Lower leg skin (tissue), 4 donors: ENCODE data around the gene WDR64. TPM values are rescaled to one million over a fixed set of nuclear protein-coding genes. Genes with fewer than 3 reads are reported as not detected.

ENCODE experiments used
- DNase-seq, 2 donors: peaks; one replicate each; pipeline ENCODE4 v3.0.0-alpha.2; 2019; ENCODE audit warnings: low spot score in 2 of 2
- H3K4me3 ChIP-seq: fragments of 200-600 bp; sonication (generic); 2 replicates; pipeline ENCODE4 v1.5.1; 2017; ENCODE audit warnings: mild to moderate bottlenecking, low read depth; ENCODE audit not compliant: poor library complexity, severe bottlenecking
- CTCF ChIP-seq, 3 donors: fragments of 450-650 bp; IDR thresholded peaks; one replicate each; pipeline ENCODE4 v1.5.1; 2016; ENCODE audit warnings: antibody characterized with exemption in 3 of 3, mild to moderate bottlenecking in 3 of 3, moderate library complexity in 2 of 3
- POLR2A ChIP-seq, 2 donors: fragments of 450-650 bp; IDR thresholded peaks; one replicate each; pipeline ENCODE4 v1.6.1; 2016 to 2017; ENCODE audit warnings: antibody characterized with exemption in 2 of 2, mild to moderate bottlenecking in 1 of 2, moderate library complexity in 1 of 2
- WGBS, 2 donors: methylation state at CpG; one replicate each; pipeline ENCODE4 v1.1.5; 2018; 5-methylcytosine and 5-hydroxymethylcytosine counted together
- intact Hi-C: fragments of 100-400 bp; cut with DNase I; formaldehyde crosslinking; loops from one replicate; pipeline ENCODE4 v1.15.0; 2023; ENCODE audit warnings: low total_unique reads
- total RNA-seq, 4 donors: library from RNA; depleted of rRNA; stranded (reverse); fragments of >200 nt; gene quantifications; one replicate each; pipeline ENCODE4 v1.1.0, GENCODE V29; 2016

Gene WDR64
- total RNA-seq, 4 donors from 2014 or later = not detected

DNA sequence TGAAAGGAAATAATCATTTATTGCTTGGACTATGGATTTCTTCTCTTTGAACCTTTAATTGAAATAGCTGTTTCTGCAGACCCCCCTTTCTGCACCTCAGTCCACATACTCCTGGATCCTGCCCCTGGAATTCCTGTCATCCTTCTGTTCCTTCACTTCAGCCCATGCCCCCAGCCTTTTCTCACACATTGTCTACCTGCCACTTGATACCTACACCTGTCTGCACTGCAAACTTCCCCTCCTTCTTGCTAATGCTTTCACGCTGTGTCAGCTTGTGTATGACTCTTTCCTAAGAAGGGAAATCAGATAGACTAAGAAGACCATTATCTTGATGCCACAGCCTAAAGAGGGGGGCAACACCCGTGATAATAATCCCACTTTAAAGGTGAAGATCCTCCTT, 115.7 kb downstream of the WDR64 start:
- intact Hi-C loops = no loop called here
- no peak for TF ChIP-seq POLR2A (IDR thresholded peaks at IDR 0.05)
- TF ChIP-seq CTCF (IDR thresholded peaks at IDR 0.05) = no peak
- no peak overlapping the region for H3K4me3 ChIP-seq
- DNase-seq = no peak
- WGBS, 2 donors = 44 to 51% methylated on average over 2 of the region's 2 CpGs

DNA sequence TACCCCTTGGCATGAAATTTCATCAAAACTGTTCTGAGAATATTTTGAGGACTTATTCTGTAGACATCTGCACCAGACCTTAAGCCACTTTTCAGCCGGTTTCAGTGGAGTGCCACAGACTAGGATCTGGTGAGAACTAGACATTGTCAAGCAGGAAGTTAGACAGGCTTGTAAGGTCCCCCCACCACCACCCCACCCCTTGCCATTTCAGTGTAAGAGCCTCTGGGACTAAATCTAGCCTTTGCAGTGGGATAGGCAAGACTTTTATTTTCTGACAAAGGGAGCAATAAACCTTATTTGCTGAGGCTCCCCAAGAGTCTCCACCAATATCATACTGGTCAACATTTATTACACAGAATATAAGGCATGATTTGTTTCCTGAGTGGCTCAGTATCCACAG, 118.0 kb downstream of the WDR64 start:
- DNase-seq = no peak
- no peak overlapping the region for H3K4me3 ChIP-seq
- intact Hi-C loops = no loop called here
- 22 to 31% methylated on average over 1 of the region's 1 CpG for WGBS, 2 donors
- TF ChIP-seq CTCF (IDR thresholded peaks at IDR 0.05) (no peak), POLR2A (IDR thresholded peaks at IDR 0.05) (no peak)

DNA sequence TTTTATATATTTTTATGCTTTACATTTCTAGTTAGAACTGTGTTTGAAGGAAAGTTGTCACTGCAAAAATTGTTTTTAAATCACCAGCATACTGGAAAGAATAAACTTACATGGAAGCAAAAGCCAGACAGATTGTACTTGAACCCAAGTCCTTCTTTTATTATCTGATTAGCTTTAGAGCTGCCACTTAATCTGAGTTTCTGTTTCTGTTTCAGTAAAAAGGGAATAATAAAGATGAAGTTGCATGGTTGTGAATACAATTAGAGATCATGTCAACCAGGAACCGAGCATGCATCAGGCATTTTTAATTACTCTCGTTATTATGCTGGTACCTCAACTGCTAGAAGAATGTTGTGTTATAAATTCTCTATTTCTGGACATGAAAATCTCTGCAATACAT, 119.0 kb downstream of the WDR64 start:
- intact Hi-C loops = no loop called here
- 76 to 78% methylated on average over 2 of the region's 2 CpGs for WGBS, 2 donors
- no peak for DNase-seq
- no peak overlapping the region for H3K4me3 ChIP-seq
- TF ChIP-seq POLR2A (IDR thresholded peaks at IDR 0.05) (no peak), CTCF (IDR thresholded peaks at IDR 0.05) (no peak)

- WGBS, 2 donors = 95 to 96% methylated on average over 4 of the region's 4 CpGs
- H3K4me3 ChIP-seq = no peak overlapping the region
- intact Hi-C loops = no loop called here
- no peak for DNase-seq
- no peak for TF ChIP-seq POLR2A (IDR thresholded peaks at IDR 0.05)
- TF ChIP-seq CTCF (IDR thresholded peaks at IDR 0.05) = no peak
Measured at GRCh38 chr1:241772932-241773500, 120.9 kb downstream of the WDR64 start.

DNA sequence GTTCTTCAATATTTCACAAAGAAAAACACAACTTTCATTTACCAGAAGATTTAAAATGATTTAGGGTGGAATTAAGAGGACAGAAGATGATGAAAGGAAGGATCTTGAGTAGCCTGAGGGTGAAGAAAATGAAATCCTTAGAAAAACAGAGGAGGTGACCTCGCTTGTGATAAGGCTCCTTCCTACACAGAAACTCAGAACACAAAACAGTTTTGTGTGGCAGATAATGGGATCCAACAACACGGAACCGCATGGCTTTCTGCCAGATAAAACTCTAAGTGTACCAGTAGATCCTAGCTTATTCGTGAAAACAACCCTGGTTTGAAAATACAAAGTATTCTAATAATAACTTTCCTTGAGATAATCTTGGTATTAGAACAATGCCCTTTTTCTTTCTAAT, 121.9 kb downstream of the WDR64 start:
- DNase-seq = no peak
- TF ChIP-seq CTCF (IDR thresholded peaks at IDR 0.05) = no peak
- TF ChIP-seq POLR2A (IDR thresholded peaks at IDR 0.05) = no peak
- no peak overlapping the region for H3K4me3 ChIP-seq
- 46 to 61% methylated on average over 4 of the region's 4 CpGs for WGBS, 2 donors
- intact Hi-C loops = no loop called here

DNA sequence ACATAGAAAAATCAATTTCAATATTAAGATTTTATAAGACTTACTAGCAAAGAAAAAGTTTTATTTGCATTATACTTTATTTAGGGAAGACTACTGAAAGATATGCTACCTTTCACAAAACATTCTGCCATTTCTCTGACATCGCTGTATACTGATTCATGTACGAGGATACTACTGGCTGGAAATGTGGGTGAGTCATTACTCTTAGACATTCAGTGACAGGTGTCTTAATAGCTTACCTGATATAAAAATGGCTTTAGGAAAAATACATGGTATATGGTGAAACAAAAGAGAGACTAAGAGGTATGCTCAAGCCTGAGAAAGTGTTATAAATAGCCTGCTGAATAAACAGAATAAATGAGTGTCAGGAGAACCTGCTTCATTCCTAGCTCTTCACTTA, 122.9 kb downstream of the WDR64 start:
- no peak overlapping the region for H3K4me3 ChIP-seq
- intact Hi-C loops = no loop called here
- DNase-seq = no peak
- WGBS, 2 donors = 70 to 72% methylated on average over 2 of the region's 2 CpGs
- TF ChIP-seq CTCF (IDR thresholded peaks at IDR 0.05) (no peak), POLR2A (IDR thresholded peaks at IDR 0.05) (no peak)
